DMS153 treated with DMSO at 0.1 percent for 48 hours (cell line): ENCODE data around the gene ZBTB16.

Experiments
- DNase-seq: peaks from one replicate; lab custom pipeline; 2025; ENCODE audit not compliant: unreplicated experiment; lab: John Stamatoyannopoulos, UW

The ZBTB16 gene

GRCh38 chr11:114081641-114082414 lies 22.3 kb downstream of the ZBTB16 start:
- DNase-seq: no peak

- DNase-seq: no peak
Measured at GRCh38 chr11:114082415-114082748, 22.9 kb downstream of the ZBTB16 start.

GRCh38 chr11:114082767-114083181 lies 23.3 kb downstream of the ZBTB16 start:
- DNase-seq: no peak

- no peak for DNase-seq
Measured at GRCh38 chr11:114083391-114084252, 24.1 kb downstream of the ZBTB16 start.

GRCh38 chr11:114084414-114084813 lies 24.9 kb downstream of the ZBTB16 start:
- DNase-seq: no peak

- peak; percentile 90 for DNase-seq
Measured at GRCh38 chr11:114085965-114086793, 26.7 kb downstream of the ZBTB16 start.

GRCh38 chr11:114087025-114087424 lies 27.5 kb downstream of the ZBTB16 start:
- no peak for DNase-seq

GRCh38 chr11:114088216-114088615 lies 28.7 kb downstream of the ZBTB16 start:
- no peak for DNase-seq

GRCh38 chr11:114088836-114089235 lies 29.3 kb downstream of the ZBTB16 start:
- DNase-seq: no peak

GRCh38 chr11:114089748-114090147 lies 30.2 kb downstream of the ZBTB16 start:
- no peak for DNase-seq

GRCh38 chr11:114090225-114090910 lies 30.9 kb downstream of the ZBTB16 start:
- no peak for DNase-seq

- DNase-seq: no peak
Measured at GRCh38 chr11:114090976-114091375, 31.5 kb downstream of the ZBTB16 start.

GRCh38 chr11:114091516-114092397 lies 32.2 kb downstream of the ZBTB16 start:
- DNase-seq: no peak

- no peak for DNase-seq
Measured at GRCh38 chr11:114092478-114092877, 33.0 kb downstream of the ZBTB16 start.

GRCh38 chr11:114092953-114093352 lies 33.4 kb downstream of the ZBTB16 start:
- DNase-seq: no peak

- DNase-seq: no peak
Measured at GRCh38 chr11:114094516-114094915, 35.0 kb downstream of the ZBTB16 start.

GRCh38 chr11:114095899-114096298 lies 36.4 kb downstream of the ZBTB16 start:
- DNase-seq: no peak

- DNase-seq: no peak
Measured at GRCh38 chr11:114097832-114098231, 38.3 kb downstream of the ZBTB16 start.

- DNase-seq: peak; percentile 69
Measured at GRCh38 chr11:114098927-114099326, 39.4 kb downstream of the ZBTB16 start.
